HL-60 (cell line): ENCODE data around the gene SCO2.

Experiments
- CTCF ChIP-seq: IDR thresholded peaks from one replicate; pipeline ENCODE4 v1.5.1; 2011; ENCODE audit warnings: low read length, control low read depth, inconsistent platforms; ENCODE audit not compliant: insufficient read depth
- GABPA ChIP-seq: IDR thresholded peaks from 2 replicates; pipeline ENCODE4 v1.6.1; 2012; ENCODE audit warnings: low read depth
- POLR2AphosphoS5 ChIP-seq: IDR thresholded peaks from 2 replicates; pipeline ENCODE4 v1.6.1; 2012; ENCODE audit warnings: low read depth
- REST ChIP-seq: IDR thresholded peaks from 2 replicates; pipeline ENCODE4 v1.6.1; 2012; ENCODE audit warnings: low read depth; ENCODE audit not compliant: insufficient replicate concordance
- SPI1 ChIP-seq: IDR thresholded peaks from 2 replicates; pipeline ENCODE4 v1.6.1; 2012; ENCODE audit warnings: low read depth, mild to moderate bottlenecking, borderline replicate concordance

GRCh38 chr22:50531546-50531961 is 6.2 kb upstream of the SCO2 start:
- TF ChIP-seq REST, result no peak
- TF ChIP-seq GABPA, result no peak
- TF ChIP-seq CTCF, result no peak
- no peak for TF ChIP-seq POLR2AphosphoS5
- TF ChIP-seq SPI1, result no peak
